NCI-H2081 treated with DMSO at 0.1 percent for 48 hours (cell line): ENCODE results near the gene TSSK3.
"Not testable (repeated sequence)": the region's sequence is repeated elsewhere in the genome, so short reads cannot be mapped to it uniquely, and the experiment has no call there.

ENCODE experiments used
- DNase-seq: peaks from one replicate; lab custom pipeline; 2025; lab: John Stamatoyannopoulos, UW

Gene TSSK3

DNA sequence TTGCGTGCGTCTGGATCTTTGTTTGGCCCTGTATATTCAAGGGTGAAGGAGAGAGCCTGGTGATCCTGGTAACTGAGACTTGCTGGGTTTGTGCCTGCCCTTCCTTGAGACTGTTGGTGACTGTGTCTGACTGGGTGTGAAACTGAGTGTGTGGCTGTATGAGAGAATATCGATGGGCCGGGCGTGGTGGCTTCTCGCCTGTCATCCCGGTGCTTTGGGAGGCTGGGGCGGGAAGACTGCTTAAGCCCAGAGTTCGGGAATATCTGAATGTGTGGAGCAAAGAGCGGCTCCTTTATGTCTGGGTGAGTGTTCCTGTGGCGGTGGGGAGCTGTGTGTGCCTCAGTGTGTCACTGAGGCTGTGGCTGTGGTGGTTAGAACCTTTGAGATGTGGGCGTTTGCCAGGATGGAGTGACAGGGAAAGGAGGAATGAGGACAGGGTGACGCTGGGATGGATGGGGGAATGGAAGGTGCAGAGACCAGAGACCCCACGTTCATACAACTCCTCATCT lies 23.6 kb upstream of the TSSK3 start:
- DNase-seq = no peak

DNA sequence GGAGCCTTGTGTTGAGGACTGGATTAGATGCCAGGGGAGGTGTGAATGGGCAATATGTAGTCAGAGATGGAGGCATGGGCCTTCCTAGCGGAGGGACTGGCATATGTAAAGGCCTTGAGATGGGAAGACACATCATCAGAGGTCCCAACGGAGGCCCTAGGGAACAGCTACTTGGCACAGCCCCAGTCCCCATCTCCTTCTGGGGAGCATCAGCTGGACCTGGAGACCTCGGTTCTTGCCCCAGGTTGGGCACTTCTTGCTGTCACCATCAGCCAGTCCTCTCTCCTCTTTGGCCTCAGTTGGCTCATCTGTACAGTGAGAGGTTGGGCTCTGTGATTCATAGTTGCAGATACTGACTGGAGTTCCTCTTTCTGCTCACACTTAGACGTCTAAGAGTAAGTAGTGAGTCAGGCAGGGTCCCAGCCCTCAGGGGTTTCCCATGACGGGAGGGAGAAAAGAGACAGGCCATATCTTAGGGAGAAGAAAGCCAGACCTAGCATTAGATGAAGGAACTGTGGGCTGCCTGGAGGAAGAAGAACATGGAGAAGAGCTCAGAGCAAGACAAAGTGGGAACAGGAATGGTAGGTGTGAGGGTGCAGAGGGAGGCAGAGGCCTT lies 22.9 kb upstream of the TSSK3 start:
- no peak for DNase-seq

DNA sequence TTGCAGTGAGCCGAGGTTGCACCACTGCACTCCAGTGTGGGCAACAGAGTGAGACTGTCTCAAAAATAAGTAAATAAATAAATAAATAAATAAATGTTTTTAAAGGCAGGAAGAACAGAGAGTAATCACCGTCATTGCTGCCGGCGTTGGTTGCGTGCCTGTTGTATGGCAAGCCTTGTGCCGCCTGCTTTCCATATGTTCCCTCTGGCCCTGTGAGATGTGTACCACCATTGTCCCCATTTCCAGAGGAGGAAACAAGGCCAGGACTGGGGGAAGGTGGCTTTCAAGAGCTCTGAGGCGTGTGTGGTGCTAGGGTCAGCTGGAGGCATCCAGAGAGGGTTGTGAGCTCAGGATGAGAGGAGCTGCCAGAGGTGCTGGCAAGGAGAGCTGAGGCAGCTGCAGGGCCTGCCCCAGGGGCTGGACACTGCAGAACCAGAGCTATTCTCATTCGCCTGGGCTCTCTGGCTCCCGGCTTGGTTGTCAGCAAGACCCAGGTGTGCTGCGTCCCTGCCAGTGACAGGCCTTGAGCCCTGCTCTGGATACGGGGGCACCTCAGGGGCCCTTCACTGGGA lies 21.1 kb upstream of the TSSK3 start:
- no peak for DNase-seq

DNA sequence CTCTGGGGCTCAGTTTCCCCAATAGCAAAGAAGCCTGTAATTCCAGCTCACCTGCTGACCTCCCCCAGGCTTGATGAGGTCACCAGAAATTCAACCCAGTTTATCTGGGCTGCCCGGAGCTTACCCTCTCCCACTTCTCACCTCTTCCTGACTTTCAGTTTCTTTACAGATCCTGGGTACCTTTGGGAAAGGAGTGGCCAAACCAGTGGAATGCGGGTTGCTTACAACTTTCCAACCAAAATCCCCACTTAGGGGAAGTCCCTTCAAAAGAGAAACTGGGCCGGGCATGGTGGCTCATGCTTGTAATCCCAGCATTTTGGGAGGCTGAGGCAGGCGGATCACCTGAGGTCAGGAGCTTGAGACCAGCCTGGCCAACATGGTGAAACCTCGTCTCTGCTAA lies 20.4 kb upstream of the TSSK3 start:
- no peak for DNase-seq

DNA sequence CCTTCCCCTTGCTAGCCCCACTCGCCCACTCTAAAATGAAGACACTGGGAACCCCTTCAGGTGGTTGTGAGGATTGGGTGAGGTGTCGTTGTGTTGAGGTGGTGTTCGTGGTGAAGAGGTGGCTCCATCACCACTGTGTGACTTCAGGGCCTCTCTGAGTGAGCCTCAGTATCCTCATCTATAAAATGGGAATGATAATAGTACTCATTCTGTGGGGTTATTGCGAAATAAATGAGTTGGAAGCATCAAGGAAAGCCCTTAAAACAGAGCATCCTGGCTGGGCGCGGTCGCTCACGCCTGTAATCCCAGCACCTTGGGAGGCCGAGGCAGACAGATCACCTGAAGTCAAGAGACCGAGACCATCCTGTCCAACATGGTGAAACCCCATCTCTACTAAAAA lies 19.6 kb upstream of the TSSK3 start:
- DNase-seq = no peak

DNA sequence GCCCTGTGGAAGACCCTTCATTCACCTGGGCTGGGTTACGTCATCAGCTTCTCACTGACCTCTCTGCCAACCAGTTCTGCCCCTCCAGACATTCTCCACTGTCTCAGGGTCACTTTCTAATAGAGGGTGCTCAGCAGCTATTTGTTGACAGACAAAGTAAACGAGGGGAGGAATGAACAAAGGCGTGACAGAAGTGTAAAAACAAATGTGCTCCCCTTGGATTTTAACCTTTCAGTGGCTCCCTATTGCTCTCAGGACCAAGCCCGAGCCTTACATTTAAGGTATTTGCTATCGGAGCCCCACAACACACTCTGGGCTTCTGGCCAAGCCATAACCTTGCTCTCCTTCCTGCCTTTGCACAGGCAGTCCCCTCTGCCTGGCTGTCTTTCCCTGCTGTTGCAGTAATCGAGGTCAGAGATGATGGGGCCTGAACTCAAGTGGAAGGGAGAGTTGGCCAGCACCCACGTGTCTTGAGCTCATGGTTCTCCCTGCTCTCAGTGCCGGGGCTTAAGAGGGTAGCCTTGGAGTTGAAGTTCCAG lies 17.0 kb upstream of the TSSK3 start:
- no peak for DNase-seq

DNA sequence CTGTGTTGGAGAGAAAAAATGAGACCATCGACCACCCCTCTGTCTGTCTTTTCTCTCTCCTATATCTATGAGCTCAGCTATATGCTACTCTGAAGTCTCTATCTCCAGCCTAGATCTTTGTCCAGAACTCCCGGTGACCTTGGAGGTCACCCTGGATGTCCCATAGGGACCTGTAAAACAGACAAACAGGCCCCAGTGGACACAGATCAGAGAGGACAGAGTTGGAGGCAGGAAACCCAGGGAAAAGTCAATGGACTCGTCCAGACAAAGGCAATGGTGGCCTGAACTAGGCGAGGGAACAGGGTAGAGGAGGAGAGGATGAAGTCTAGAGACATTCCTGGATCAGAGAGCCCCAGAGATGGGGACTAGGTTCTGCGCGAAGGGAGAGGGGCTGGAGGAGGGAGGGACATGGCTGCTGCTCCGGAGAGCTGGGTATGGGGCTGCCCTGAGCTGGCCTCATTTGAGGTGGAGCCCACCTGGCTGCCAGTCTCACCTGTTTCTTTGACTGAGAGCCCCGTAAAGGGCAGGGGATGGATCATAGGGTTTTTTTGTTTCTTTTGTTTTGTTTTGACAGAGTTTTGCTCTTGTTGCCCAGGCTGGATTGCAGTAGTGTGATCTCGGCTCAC lies 15.7 kb upstream of the TSSK3 start:
- no peak for DNase-seq

DNA sequence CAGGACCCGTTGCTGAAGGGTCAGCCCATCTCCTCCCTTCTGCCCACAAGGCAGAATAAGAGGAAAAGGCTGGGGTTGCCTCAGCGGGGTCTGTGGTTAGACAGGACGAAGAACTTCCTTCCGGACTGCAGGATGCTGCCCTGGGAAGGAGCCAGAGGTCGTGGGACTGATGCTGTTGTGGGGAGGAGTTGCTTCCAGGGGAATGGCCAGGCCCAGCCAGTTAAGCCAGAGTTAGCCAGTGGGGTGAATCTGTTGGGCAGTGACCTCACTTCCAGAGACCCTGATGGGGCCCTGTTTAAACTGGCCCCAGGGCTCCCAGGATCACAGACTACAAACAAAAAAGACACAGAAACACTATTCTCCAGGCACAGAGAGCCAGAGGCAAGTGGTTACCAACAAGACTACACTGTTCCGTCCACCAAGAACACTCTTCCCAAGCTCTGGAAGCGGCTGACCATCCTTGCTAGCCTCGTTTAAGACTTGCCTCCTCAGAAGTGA lies 13.1 kb upstream of the TSSK3 start:
- no peak for DNase-seq

DNA sequence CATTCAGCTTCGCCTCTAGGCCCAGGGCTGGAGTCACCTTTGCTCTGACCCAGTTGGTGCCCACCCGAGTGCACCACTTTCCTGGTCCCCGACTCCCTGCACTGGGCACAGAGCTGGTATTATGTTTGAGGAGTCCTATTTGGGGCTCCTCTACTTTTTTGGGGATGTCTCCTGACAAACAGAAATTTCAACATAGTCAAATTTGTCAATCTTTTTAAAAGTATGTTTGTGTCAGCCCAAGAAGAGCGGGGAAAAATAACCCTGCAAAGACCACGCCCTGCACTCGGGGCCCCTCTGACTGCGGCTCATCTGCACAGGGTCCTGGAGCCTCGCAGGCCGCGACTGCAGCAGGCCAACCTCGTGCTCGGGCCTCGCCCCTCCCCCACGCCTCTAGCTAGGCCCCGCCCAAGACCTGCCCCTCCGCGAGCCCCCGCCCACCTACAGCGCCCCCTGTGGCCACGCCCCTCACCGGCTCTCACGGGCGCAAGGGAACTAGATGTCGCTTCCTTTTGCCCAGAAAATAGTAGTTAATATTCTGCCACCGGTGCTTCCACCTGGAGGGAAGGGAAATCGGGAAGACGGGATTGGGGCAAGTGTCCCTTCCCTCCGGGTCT lies 11.4 kb upstream of the TSSK3 start:
- DNase-seq = no peak

DNA sequence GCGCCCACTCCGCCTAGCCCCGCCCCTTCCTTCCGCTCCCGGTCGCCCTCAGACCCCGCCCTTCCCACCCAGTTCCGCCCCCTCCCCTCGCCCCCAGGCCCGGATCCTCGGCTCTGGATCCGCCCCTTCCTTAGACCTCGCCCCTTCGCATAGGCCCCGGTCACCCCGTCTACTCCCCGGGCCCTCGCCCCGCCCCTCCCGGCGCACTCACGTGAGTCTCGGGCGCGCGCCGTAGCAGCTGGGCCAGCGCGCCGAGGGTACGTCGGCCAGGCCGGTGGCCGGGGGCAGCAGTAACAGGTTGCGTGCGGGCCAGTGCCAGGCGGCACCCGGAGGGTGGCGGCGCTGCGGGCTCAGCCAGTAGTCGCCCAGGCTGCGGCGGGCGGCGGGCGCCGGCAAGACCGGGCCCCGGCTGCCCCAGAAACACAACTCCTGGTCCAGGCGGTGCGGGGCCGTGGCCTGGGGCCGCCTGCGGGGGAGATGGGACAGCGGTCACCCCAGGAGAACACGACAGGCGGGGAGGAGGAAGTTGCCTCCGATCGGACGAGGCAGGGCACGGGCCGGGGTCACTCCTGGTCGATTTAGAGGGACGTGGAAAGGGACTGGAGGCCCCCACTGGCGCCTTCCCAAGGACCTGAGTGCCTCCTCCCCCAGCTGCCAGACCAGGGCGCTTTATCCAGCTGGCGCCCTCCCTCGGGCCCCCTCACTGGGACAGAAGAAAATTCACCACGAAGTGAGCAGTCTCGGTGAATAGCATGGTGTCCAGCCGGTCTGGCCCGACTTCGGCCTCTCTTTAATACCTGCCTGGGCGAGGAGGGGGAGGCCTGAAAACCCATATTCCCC lies 10.7 kb upstream of the TSSK3 start:
- peak; percentile 87 for DNase-seq

DNA sequence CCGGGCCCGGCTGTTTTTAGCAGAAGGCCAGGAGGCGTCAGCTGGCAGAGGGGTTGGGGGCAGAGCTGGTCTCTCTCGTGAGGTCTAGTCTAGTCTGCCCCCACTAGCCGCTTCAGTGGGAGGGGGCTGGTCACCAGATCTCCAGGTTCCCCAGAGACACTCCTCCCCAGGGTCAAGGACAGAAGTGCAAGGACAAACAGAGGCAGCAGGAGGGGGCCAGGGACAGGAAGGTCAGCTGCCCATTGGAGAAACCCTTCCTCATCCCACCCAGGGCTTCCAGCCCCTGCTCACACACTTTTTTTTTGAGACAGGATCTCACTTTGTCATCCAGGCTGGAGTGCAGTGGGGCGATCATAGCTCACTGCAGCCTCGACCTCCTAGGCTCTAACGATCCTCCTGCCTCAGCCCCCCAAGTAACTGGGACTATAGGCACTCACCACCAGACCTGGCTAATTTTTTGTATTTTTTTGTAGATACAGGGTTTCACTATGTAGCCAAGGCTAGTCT lies 10.0 kb upstream of the TSSK3 start:
- DNase-seq = no peak

DNA sequence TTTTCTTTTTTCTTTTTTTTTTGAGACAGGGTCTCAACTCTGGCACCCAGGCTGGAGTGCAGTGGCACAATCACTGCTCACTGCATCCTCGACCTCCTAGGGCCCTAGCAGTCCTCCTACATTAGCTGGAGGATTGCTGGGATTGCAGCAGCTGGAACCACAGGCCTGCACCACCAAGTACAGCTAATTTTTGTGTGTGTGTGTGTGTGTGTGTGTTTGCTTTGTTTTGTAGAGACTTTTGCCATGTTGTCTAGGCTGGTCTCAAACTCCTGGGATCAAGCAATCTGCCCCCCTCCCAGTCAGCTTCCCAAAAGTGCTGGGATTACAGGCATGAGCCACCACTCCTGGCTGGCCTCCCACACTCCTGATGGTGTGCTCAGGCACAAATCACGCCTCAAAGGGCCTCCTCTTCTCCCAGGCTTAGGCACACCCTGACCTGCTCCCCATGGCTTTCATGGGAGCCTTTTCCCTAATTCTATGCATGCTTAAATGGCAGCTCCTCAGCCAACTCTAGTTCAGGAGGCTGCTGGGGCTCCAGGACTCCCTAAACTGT lies 9.4 kb upstream of the TSSK3 start:
- no peak for DNase-seq

DNA sequence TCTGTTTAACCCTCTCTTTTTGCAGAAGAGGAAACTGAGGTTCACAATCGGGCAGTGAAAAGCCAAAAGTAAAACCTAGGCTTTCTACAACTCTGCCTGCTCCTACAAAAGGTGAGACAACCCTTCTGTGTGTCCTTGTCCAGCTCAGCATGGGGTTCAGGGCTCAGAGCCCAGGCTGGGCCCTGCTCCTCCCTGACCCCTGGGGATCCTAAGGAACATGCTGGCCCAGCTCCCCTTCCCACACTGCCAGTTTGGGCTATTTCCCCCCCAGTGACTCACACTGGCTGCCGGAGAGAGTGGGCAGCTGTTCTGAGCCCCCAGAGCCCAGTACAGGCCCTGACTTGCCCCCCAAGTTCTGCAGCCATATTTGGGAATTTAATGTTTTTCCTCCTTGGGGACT lies 8.9 kb upstream of the TSSK3 start:
- no peak for DNase-seq

DNA sequence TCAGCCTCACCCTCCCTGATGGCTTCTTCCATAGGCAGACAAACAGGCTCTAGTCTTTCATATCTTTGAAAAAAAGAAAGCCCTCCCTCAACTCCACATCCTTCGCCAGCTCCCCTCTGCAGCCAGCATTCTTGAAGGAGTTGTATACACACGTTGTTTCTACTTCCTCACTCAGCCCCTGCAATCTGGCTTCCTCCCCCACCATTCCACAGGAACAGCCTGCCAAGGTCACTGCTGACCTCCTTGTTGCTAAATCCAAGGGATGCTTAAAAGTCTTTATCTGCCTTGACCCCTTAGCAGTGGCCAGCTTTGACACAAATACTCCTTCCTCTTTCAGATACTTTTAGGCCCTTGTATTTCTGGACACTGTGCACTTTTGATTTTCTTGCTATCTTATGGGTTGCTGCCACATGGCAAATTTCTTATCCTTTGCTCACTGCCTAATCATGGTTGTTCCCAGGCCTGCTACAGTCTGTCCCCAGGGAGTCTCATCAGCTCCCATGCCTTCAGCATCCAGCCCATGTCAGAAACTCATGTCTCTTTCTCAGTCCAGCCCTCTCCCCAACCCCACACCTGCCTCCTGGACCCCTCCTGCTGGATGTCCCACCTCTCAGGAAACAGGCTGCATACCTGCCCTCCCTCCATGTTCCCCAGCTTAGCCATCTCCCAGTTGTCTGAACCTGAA lies 8.3 kb upstream of the TSSK3 start:
- no peak for DNase-seq

DNA sequence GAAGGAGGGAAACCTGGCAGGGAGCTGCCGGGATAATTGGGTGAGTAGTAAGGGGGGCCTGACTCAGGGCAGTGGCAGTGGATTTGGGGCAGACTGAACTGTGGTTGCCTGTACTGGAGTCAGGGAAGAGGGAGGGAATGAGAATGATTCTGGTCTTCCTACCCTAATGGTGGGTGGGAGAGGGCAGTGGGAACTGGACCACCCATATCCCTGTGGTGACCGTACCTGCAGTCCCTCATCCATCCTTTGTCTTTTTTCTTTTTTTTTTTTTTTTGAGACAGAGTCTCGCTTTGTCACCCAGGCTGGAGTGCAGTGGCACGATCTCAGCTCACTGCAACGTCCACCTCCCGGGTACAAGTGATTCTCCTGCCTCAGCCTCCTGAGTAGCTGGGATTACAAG lies 6.6 kb upstream of the TSSK3 start:
- not testable (repeated sequence) for DNase-seq

DNA sequence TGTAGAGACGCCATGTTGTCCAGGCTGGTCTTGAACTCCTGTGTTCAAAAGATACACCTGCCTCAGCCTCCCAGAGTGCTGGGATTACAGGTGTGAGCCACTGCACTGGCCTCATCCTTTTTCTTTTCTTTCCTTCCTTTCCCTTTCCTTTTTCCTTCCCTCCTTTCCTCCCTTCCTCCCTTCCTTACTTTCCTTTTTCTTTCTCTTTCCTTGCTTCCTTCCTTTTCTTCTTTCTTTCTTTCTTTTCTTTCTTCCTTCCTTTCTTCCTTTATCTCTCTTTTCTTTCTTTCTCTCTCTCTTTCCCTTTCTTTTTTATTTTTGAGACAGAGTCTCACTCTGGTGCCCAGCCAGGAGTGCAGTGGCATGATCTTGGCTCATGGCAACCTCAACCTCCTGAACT lies 5.9 kb upstream of the TSSK3 start:
- DNase-seq = no peak

DNA sequence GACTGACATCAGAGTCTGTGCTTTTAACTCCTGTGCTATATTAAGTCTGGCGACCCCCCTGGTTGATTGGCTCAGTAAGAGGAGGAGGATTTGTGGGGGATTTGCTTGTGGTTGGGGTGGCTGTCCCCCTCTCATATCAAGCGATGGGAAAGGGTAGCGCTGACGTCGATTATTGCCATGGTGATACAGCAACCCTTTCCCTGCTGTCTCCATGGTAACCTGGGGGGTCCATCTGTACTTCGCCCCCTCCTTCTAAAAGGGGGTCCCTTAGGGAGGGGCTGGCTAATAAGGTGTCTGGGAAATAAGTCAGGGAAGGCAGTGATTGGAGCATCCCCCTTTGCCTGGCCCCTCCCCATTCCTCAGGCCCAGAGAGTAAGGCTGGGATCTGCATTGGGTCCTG lies 4.7 kb upstream of the TSSK3 start:
- DNase-seq = no peak

DNA sequence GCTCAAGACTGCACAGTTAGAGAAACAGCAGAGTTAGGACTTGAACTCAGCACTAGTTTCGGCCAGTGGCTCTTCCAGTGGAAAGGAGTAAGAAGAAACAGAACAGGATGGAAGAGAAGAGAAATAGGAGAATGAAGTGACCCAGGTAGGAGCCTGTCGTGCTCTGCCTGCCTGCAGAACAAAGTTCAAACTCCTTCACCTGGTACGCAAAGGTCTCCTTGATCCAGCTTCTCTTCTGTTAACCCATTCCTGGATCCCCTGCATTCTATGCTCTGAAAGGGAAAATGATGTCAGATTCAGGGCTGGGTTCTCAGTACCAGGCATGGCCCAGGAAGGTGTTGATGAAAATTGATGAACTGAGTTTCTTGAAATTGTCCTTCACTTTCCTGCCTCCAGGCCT lies 3.9 kb upstream of the TSSK3 start:
- no peak for DNase-seq

DNA sequence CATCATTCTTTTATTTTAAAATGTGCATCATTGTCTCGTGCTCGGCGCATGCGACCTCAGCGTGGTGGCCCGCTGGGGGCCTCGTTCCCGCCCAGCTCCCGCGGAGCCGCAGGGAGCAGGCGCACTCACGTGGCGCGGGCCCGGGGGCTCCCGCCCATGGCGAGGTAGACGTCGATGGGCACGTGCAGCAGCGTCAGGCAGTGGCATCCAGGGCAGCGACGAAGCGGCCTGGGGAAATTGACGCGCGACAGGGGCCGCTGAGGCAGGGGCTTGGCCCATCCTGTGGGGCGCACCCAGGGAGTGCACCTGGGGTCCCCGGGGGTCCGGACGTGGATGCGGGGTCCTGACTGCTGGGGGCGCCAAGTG lies 1.0 kb upstream of the TSSK3 start:
- no peak for DNase-seq

DNA sequence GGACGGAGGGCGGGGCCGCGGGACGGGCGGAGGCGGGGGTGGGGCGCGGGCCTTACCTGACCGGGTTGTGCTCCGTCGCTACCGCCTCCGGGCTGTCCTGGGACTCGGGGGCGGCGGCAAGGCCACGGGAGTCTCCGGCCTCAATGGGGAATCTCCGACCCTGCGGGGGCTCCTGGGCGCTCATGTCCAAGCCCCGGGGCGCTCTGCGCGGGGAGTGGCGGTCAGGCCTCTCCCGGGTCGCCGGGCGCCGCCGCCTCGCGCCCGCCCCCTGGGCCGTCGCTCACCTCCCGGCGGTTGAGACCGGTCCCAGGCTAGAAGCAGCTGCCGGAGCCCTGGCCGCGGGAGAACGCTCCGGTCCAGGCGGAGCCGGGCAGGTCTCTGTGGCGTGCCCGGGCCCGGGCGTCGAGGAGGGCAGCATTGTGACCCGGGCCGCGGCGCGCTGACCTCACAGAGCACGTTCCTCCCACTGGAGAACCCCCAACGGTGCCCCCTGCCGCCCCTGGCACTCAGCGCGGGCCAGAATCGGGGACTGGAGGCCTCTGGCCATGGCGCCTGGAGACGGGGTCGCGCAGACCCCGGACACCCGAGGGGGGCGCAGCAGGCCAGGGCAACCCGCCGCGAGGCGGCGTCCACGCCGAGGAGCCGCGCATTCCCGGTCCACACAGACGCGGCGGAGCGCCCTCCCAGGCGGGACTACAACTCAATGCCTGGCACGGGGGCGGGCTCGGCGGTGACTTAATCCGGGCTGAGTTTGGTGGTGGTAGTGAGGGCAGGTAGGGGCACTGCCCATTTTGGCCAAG lies 465 bp upstream of the TSSK3 start:
- no peak for DNase-seq
